ENCODE data around the gene RAD9A. TPM values are rescaled to one million over a fixed set of nuclear protein-coding genes. Genes with fewer than 3 reads are reported as not detected.
"Not testable (repeated sequence)": the region's sequence is repeated elsewhere in the genome, so short reads cannot be mapped to it uniquely, and the experiment has no call there.

Gene RAD9A
- total RNA-seq, 1 donor from 2014 or later = 5.7 TPM

GRCh38 chr11:67415501-67416304, 23.9 kb downstream of the RAD9A start, which contains the start of gene CARNS1:
Gene CARNS1, plus strand, starts transcription at chr11:67415678. Its CDS starts 522 bp downstream, at chr11:67416200.
- DNase-seq (no peak), ATAC-seq (ENCODE audit: poor library complexity) (peak; percentile 18)
- intact Hi-C loops (cut with DNase I) = no loop called here

GRCh38 chr11:67416416-67417335, 24.9 kb downstream of the RAD9A start:
- intact Hi-C loops (cut with DNase I) = no loop called here
- DNase-seq = peak; percentile 61
- no peak for ATAC-seq (ENCODE audit: poor library complexity)

DNA sequence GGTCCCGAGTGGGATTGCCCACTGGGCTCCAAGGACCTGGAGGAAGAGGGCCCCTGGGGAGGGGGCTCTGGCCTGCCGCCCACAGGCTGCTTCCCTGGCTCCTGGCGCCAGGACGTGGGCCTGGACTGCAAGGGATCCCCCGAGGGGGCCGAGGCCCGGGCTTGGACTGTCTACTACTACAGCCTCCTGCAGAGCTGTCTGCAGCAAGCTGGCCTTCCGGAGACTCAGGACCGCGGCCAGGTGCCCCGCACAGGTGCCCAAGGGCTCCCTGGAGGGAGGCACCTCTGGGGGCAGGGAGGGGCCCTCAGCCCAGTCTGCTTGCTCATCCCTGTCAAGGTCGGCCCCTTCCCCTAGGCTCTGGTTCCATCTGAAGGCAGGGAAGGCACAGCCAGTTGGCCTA, 25.6 kb downstream of the RAD9A start:
- no peak for DNase-seq
- ATAC-seq (ENCODE audit: poor library complexity) = no peak
- intact Hi-C loops (cut with DNase I) = no loop called here

DNA sequence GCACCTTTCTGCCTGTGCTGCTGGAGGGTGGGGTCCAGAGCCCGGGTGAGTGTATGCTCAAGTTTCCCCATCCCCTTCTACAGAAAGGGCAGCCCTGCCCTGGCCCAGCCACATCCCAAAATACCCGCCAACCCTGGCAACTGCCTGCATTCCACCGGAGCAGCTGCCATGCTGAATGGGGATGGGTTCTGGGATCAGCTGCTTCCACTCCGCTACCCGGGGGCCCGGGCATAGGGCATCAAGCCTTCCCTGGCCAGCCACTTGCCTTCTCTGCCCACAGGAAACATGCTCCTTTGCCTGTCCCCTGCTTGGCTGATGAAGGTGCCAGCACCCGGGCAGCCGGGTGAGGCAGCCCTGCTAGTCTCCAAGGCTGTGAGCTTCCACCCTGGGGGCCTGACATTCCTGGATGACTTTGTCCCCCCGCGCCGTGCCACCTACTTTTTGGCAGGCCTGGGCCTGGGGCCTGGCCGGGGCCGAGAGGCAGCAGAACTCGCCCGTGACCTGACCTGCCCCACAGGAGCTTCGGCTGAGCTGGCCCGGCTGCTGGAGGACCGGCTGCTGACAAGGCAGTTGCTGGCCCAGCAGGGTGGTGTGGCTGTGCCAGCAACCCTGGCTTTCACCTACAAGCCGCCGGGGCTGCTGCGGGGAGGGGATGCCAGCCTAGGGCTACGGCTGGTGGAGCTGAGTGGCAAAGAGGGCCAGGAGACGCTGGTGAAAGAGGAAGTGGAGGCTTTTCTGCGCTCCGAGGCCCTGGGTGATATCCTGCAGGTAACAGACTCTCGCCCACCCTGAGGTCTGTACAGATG, 26.9 kb downstream of the RAD9A start:
- DNase-seq (peak; percentile 69), ATAC-seq (ENCODE audit: poor library complexity) (peak; percentile 51)
- intact Hi-C loops (cut with DNase I) = no loop called here

DNA sequence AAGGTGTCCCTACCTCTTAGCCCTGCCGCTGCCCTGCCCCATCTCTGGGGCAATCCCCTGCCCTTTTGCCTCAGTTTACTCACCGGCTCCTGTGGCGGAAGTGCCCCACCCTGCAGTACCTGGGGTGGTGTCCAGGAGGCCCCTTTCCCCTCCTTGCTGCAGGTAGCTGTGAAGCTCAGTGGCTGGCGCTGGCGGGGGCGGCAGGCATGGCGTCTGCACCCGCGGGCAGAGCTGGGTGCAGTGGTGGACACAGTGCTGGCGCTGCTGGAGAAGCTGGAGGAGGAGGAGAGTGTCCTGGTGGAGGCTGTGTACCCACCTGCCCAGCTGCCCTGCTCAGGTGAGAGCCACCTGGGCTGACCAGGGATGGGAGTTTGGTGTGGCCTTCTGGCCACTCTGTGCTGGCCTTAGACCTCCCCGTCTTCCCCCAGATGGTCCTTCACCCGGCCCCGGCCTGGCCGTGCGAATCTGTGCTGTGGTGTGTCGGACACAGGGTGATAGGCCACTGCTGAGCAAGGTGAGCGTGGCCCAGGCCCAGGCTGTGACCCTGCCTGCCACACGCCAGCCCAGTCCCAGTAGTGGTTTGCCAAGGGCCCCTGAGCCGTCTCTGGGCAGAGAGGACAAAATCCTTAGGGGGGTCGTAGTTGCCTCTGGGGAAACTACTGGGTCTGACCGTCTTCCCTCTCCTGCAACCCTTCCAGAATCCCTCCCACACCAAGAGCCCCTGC, 27.7 kb downstream of the RAD9A start:
- DNase-seq (no peak), ATAC-seq (ENCODE audit: poor library complexity) (no peak)
- intact Hi-C loops (cut with DNase I) = no loop called here

GRCh38 chr11:67420147-67420645, 28.4 kb downstream of the RAD9A start:
- intact Hi-C loops (cut with DNase I) = no loop called here
- ATAC-seq (ENCODE audit: poor library complexity) (no peak), DNase-seq (no peak)

DNA sequence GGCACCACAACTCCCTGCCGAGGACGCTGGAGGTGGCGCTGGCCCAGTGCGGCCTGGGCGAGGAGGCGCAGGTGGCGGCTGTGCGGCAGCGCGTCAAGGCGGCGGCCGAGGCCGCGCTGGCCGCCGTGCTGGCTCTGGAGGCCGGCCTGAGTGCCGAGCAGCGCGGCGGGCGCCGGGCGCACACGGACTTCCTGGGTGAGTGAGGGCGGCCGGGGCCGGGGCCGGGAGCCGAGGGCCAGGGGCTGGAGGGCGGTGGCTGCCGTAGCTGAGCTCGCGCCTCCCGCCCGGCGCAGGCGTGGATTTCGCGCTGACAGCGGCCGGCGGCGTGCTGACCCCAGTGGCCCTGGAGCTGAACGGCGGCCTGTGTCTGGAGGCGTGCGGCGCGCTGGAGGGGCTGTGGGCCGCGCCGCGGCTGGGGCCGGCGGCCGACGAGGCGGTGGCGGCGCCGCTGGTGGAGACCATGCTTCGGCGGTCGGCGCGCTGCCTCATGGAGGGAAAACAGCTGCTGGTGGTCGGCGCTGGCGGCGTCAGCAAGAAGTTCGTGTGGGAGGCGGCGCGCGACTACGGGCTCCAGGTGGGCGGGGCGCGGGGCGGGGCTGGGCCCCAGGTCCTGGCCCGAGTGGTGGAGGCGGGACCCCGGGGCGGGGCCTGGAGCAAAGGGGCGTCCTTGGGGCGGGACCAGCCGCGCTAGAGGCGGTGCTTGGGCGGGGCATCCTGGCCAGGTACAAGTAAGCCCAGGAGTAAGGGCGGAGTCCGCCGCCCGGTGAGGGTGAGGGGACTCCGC, 29.1 kb downstream of the RAD9A start:
- DNase-seq = peak; percentile 98
- peak; percentile 93 for ATAC-seq (ENCODE audit: poor library complexity)
- intact Hi-C loops (cut with DNase I) = no loop called here

- DNase-seq (no peak), ATAC-seq (ENCODE audit: poor library complexity) (no peak)
- intact Hi-C loops (cut with DNase I) = no loop called here
These were observed 29.7 kb downstream of the RAD9A start for GRCh38 chr11:67421430-67422031.

GRCh38 chr11:67422891-67423290, 31.1 kb downstream of the RAD9A start:
- intact Hi-C loops (cut with DNase I) = no loop called here
- ATAC-seq (ENCODE audit: poor library complexity) (no peak), DNase-seq (no peak)

DNA sequence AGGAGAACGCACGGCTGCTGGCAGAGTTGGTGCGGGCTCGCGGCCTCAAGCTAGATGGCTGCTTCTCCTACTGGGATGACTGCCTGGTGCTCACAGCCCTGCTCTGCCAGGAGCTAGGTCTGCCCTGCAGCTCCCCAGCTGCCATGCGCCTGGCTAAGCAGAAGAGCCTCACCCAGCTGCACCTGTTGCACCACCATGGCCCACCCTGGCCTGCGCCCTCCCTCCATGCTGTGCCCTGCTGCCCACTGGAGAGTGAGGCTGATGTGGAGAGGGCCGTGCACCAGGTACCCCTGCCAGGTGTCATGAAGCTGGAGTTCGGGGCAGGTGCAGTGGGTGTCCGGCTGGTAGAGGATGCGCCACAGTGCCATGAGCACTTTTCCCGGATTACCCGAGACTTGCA, 31.7 kb downstream of the RAD9A start:
- no peak for ATAC-seq (ENCODE audit: poor library complexity)
- DNase-seq = no peak
- intact Hi-C loops (cut with DNase I) = no loop called here

- ATAC-seq (ENCODE audit: poor library complexity) (no peak), DNase-seq (no peak)
- intact Hi-C loops (cut with DNase I) = no loop called here
These were observed 32.3 kb downstream of the RAD9A start for GRCh38 chr11:67423891-67424613.

DNA sequence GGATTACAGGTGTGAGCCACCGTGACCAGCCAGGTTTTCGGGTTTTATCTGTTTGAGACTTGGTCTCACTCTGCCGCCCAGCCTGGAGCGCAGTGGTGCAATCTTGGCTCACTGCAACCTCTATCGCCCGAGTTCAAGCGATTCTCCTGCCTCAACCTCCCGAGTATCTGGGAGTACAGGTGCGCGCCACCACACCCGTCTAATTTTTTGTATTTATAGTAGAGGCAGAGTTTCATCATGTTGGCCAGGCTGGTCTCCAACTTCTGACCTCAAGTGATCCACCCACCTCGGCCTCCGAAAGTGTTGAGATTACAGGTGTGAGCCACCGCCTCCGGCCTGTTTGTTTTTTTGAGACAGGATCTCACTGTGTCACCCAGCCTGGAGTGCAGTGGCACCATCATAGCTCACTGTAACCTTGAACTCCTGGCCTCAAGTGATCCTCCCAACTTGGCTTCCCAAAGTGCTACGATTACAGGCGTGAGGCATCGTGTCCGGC, 35.6 kb downstream of the RAD9A start:
- DNase-seq; ATAC-seq (ENCODE audit: poor library complexity); intact Hi-C loops (cut with DNase I): not testable (repeated sequence)

DNA sequence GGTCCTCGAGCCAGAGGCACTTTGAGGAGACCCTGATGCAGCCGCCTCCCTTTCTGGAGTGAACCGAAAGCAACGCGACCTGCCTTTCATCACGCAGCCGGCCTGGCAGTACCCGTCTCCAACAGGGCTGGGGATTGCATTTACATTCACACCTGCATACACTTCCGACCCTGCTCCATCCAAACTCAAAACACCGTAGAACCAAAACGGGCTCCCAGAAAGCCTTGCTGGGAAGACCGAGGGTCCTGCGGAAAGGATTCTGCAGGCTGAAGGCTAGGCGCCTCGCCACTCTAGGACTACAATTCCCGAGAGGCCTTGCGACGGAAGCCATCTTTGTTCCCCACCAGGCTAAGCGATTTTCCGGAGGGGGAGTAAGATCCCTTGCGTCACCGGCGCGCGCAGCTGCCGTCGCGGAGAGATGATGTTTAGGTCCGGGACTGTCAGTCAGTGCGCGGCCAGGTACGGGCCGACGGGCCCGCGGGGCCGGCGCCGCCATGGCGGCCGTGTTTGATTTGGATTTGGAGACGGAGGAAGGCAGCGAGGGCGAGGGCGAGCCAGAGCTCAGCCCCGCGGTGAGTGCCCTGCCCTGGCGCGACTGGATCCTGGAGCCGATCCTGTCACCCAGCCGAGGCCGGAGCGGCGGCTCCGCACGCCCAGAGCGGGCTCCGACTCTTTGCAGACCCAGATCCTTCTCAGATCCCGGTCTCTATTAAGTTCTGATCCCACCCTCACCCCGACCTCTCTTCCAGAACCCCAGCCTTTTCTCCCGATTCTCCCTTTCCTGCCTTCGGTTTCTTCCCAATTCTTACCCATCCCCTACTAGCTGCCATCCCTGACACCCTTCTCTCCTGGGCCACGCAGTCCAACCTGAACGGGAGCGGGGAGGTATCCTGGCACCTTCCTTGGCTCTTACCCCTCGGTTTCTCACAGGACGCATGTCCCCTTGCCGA, 36.5 kb downstream of the RAD9A start, which contains the start of gene RPS6KB2:
RPS6KB2 (plus strand) TSS at position 443 of the 950 bp plus-strand sequence; CDS start at position 495, 52 bp downstream.
- DNase-seq = peak; percentile 100
- intact Hi-C loops (cut with DNase I) = no loop called here
- ATAC-seq (ENCODE audit: poor library complexity) = peak; percentile 94

GRCh38 chr11:67429038-67429668, 37.4 kb downstream of the RAD9A start:
- intact Hi-C loops (cut with DNase I) = no loop called here
- DNase-seq = no peak

More at GRCh38 chr11:67429038-67429668, 37.4 kb downstream of the RAD9A start:
- ATAC-seq (ENCODE audit: poor library complexity) = no peak
